HG02798 (cell line): Measurements from ENCODE around the gene AIF1L.
"Not testable (repeated sequence)": the region's sequence is repeated elsewhere in the genome, so short reads cannot be mapped to it uniquely, and the experiment has no call there.

ENCODE experiments used
- ATAC-seq: cut with Tn5 transposase; IDR thresholded peaks from one replicate; pipeline ENCODE4 v1.9.1; 2021; ENCODE audit warnings: mild to moderate bottlenecking; ENCODE audit not compliant: unreplicated experiment, poor library complexity

Gene AIF1L

GRCh38 chr9:131158673-131159072 lies 62.3 kb downstream of the AIF1L start:
- not testable (repeated sequence) for ATAC-seq

DNA sequence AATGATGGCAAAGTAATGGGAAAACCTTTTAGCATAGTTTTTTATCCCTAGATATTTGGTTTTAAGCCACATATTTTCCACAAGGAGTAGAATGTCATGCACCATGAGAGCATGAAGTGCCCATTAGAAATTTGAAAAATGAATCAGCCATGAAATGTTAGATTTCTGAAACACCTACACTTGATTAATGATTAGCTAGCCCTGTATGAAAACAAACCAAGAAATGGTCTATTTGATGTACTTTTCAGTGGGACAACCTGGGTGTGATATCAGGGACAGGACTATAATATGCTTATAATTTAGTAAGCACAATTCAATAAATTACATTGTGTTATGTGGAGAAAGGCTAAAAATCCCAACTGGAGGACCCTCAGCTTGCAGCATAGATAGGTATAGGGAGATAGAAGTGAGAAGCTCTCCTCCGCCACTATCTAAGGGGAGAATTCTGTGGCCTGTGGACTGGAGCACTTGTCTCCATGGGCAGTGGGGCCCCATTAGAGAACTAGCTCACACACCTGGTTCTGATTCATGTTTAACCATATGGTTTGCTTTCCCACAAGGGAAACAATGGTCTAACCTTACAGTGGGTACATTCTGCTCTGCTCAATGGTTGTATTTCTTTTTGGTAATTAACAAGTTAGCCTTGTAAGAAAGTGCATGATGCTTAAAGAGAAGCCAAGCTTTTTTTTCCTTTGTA lies 64.2 kb downstream of the AIF1L start:
- ATAC-seq: no peak

- ATAC-seq: no peak
Measured at GRCh38 chr9:131161585-131161984, 65.3 kb downstream of the AIF1L start.

DNA sequence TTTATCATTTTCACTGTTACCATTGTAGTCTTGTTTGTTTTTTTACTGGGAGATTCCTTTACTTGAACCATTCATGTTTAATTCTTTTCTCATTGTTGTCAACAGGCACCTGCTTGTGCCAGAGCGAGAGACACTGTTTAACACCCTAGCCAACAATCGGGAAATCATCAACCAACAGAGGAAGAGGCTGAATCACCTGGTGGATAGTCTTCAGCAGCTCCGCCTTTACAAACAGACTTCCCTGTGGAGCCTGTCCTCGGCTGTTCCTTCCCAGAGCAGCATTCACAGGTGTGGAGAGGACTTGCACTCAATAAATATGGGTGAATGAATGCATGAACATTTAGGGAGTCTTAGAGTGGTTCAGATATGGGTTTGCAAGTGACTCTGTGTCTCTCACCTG lies 66.6 kb downstream of the AIF1L start:
- no peak for ATAC-seq

DNA sequence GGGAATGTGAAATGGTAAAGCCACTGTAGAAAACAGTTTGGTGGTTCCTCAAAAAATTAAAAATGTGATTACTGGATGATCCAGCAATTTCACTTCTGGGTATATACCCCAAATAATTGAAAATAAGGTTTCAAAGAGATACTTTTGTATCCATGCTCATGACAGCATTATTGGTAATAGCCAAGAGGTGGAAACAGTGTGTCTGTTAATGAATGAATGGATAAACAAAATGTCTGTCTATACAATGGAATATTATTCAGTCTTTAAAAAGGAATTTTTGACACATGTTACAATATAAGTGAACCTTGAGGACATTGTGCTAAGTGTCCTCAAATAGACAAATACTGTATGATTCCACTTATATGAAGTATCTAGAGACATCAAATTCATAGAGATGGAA lies 69.2 kb downstream of the AIF1L start:
- no peak for ATAC-seq

DNA sequence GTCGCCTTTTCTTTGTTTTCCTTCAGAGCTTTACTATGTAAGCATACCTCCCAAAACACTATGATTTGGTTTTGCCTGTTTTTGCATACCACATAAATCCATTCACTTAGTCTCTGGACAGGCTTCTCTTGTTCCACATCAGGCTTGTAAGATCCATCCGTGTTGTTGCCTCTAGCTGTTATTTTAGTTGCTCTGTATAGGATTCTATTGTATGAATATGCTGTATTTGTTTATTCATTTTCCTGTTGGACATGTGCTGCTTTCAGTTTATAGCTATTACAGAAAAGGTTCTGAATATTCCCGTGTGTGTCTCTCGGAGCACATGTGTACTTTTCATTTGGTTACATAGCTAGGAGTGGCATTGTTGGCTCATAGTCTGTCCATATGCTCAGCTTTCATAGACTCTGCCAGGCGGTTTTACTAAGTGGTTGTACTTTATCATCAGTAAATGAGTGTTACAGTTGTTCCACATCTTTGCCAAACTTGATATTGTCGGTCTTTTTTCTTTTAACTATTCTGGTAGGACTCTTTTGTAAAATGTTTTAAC lies 70.9 kb downstream of the AIF1L start:
- ATAC-seq: no peak

DNA sequence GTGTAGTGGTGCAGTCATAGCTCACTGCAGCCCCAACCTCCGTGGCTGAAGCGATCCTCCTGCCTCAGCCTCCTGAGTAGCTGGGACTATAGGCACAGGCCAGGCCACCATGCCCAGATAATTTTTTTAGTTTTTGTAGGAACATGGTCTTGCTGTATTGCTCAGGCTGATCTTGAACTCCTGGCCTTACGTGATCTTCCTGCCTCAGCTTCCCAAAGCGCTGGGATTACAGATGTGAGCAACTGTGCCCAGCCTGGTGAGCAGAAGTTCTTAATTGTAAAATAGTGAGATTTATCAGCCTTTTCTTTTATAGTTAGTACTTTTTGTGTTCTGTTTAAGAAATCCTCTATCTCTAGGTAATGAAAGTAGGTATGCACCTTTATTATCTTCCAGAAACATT lies 71.6 kb downstream of the AIF1L start:
- no peak for ATAC-seq

DNA sequence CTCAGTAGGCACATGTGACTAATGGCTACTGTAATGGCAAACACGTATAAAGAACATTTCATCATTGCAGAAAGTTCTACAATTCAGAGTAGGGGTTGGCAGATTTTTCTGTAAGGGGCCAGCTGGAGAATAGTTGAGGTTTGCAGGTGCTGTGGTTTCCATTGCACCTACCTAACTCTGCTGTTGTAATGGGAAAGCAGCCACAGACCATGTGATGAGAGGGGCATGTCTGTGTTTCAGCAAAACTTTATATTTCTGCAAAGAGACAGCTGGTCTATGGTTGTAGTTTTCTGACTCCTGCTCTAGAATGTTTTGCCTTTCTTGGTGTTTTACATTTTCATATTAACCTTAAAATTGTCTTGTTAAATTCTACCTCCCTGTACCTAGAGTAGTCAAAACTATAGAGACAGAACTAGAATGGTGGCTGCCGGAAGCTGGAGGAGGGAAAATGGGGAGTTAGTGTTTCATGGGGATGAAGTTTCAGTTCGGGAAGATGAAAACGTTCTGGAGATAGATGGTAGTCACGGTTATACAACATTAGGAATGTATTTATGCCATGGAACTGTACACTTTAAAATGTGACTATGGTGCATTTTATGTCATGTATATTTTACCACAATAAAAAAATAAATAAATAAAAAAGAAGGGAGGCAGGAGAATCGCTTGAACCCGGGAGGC lies 73.4 kb downstream of the AIF1L start:
- no peak for ATAC-seq
